HPDE6-E6E7 (cell line): ENCODE results near the gene TSC2.

Experiments used
- DNase-seq: peaks from one replicate; pipeline ENCODE4 v3.0.0; 2011; ENCODE audit warnings: missing footprints; ENCODE audit errors: extremely low spot score

Gene TSC2

GRCh38 chr16:2042986-2043666 lies 4.7 kb upstream of the TSC2 start:
- DNase-seq, result no peak

- no peak for DNase-seq
Measured at GRCh38 chr16:2043667-2044451, 3.9 kb upstream of the TSC2 start.

GRCh38 chr16:2044541-2044940 lies 3.2 kb upstream of the TSC2 start:
- no peak for DNase-seq

- no peak for DNase-seq
Measured at GRCh38 chr16:2045965-2046892, 1.6 kb upstream of the TSC2 start.

GRCh38 chr16:2046893-2047329 lies 874 bp upstream of the TSC2 start:
- no peak for DNase-seq

- no peak for DNase-seq
Measured at GRCh38 chr16:2048116-2048543, 345 bp downstream of the TSC2 start.

GRCh38 chr16:2053211-2053610 lies 5.4 kb downstream of the TSC2 start:
- DNase-seq, result no peak

- no peak for DNase-seq
Measured at GRCh38 chr16:2053897-2054296, 6.1 kb downstream of the TSC2 start.

GRCh38 chr16:2054543-2055245 lies 6.9 kb downstream of the TSC2 start:
- DNase-seq, result no peak

- DNase-seq, result no peak
Measured at GRCh38 chr16:2056077-2056476, 8.3 kb downstream of the TSC2 start.

GRCh38 chr16:2056681-2057407 lies 9.1 kb downstream of the TSC2 start:
- DNase-seq, result no peak

GRCh38 chr16:2057438-2057837 lies 9.7 kb downstream of the TSC2 start:
- DNase-seq, result no peak

- DNase-seq, result no peak
Measured at GRCh38 chr16:2058420-2058819, 10.6 kb downstream of the TSC2 start.

- no peak for DNase-seq
Measured at GRCh38 chr16:2058872-2059271, 11.1 kb downstream of the TSC2 start.

GRCh38 chr16:2060346-2060745 lies 12.6 kb downstream of the TSC2 start:
- DNase-seq, result no peak

GRCh38 chr16:2061023-2061422 lies 13.2 kb downstream of the TSC2 start:
- no peak for DNase-seq

GRCh38 chr16:2061526-2061925 lies 13.7 kb downstream of the TSC2 start:
- no peak for DNase-seq

GRCh38 chr16:2062801-2063200 lies 15.0 kb downstream of the TSC2 start:
- no peak for DNase-seq

- no peak for DNase-seq
Measured at GRCh38 chr16:2063861-2064260, 16.1 kb downstream of the TSC2 start.

- no peak for DNase-seq
Measured at GRCh38 chr16:2064368-2064945, 16.7 kb downstream of the TSC2 start.

- no peak for DNase-seq
Measured at GRCh38 chr16:2066139-2066538, 18.4 kb downstream of the TSC2 start.
